Measurements from ENCODE around the gene XXYLT1. TPM values are rescaled to one million over a fixed set of nuclear protein-coding genes. Genes with fewer than 3 reads are reported as not detected.

The XXYLT1 gene
- polyA plus RNA-seq, 1 donor (not counting 4 experiments of a cell fraction or from before 2014, with no cell fraction given): 11.1 TPM

GRCh38 chr3:195177422-195178123 lies 93.4 kb downstream of the XXYLT1 start:
- Histone ChIP-seq H3K4me3 (ENCODE audit: control insufficient read depth in 2 of 3, extremely low read depth in 1 of 3, insufficient read depth in 2 of 3, low read depth in 1 of 3, low read length in 3 of 3) (no peak overlapping the region), H3K27me3 (ENCODE audit: control insufficient read depth, extremely low read depth, insufficient read depth, low read length) (no peaks in the 10 kb centered on the region), H3K27ac (ENCODE audit: control insufficient read depth, insufficient read depth, low read length) (no peak overlapping the region), H3K79me2 (ENCODE audit: control insufficient read depth, insufficient read depth, low read length) (no peaks in the 10 kb centered on the region), H3K9ac (ENCODE audit: control insufficient read depth, extremely low read depth, insufficient read depth, low read length) (no peak overlapping the region), H4K20me1 (ENCODE audit: control insufficient read depth, extremely low read depth, insufficient read depth, low read length) (no peaks in the 10 kb centered on the region), H3K4me2 (ENCODE audit: control insufficient read depth, extremely low read depth, insufficient read depth, low read depth, low read length) (no peak overlapping the region), H3K36me3 (ENCODE audit: control insufficient read depth in 2 of 2, extremely low read depth in 1 of 2, insufficient read depth in 2 of 2, low read length in 2 of 2) (peaks cover 0 to 2% of the 10 kb centered on the region in 2 experiments), H3K4me1 (ENCODE audit: control insufficient read depth, extremely low read depth, insufficient read depth, low read length) (peaks cover 13% of the 10 kb centered on the region), H2AFZ (ENCODE audit: control insufficient read depth, low read length) (no peak overlapping the region), H3K9me3 (ENCODE audit: control insufficient read depth, low read depth, low read length) (no peaks in the 10 kb centered on the region), H3K9me1 (ENCODE audit: control insufficient read depth, extremely low read depth, insufficient read depth, low read length) (no peaks in the 10 kb centered on the region)
- FAIRE-seq (no peak), DNase-seq (ENCODE audit: low read depth, low spot score) (no peak)
- dilution Hi-C loops (cut with MboI; ENCODE audit: extremely low pct_ligation_motif_present, low sequenced_read_pairs): no loop called here
- TF ChIP-seq EZH2 (IDR thresholded peaks at IDR 0.05; ENCODE audit: low read length): no peak
- TF ChIP-seq, protein P1, sequence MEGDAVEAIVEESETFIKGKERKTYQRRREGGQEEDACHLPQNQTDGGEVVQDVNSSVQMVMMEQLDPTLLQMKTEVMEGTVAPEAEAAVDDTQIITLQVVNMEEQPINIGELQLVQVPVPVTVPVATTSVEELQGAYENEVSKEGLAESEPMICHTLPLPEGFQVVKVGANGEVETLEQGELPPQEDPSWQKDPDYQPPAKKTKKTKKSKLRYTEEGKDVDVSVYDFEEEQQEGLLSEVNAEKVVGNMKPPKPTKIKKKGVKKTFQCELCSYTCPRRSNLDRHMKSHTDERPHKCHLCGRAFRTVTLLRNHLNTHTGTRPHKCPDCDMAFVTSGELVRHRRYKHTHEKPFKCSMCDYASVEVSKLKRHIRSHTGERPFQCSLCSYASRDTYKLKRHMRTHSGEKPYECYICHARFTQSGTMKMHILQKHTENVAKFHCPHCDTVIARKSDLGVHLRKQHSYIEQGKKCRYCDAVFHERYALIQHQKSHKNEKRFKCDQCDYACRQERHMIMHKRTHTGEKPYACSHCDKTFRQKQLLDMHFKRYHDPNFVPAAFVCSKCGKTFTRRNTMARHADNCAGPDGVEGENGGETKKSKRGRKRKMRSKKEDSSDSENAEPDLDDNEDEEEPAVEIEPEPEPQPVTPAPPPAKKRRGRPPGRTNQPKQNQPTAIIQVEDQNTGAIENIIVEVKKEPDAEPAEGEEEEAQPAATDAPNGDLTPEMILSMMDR (optimal IDR thresholded peaks at IDR 0.05 in 1 of 3, IDR thresholded peaks at IDR 0.05 in 1 of 3, conservative IDR thresholded peaks at IDR 0.05 in 1 of 3; ENCODE audit: extremely low read depth in 1 of 3, insufficient read depth in 2 of 3, low read length in 3 of 3): no peak

GRCh38 chr3:195176776-195177175 lies 94.2 kb downstream of the XXYLT1 start:
- H3K4me3 ChIP-seq (ENCODE audit: control insufficient read depth in 2 of 3, extremely low read depth in 1 of 3, insufficient read depth in 2 of 3, low read depth in 1 of 3, low read length in 3 of 3): no peak overlapping the region
- H3K9me1 ChIP-seq (ENCODE audit: control insufficient read depth, extremely low read depth, insufficient read depth, low read length): no peaks in the 10 kb centered on the region
- no peak for TF ChIP-seq EZH2 (IDR thresholded peaks at IDR 0.05; ENCODE audit: low read length)
- TF ChIP-seq, protein P1 (optimal IDR thresholded peaks at IDR 0.05 in 1 of 3, IDR thresholded peaks at IDR 0.05 in 1 of 3, conservative IDR thresholded peaks at IDR 0.05 in 1 of 3; ENCODE audit: extremely low read depth in 1 of 3, insufficient read depth in 2 of 3, low read length in 3 of 3): no peak
- H3K9ac ChIP-seq (ENCODE audit: control insufficient read depth, extremely low read depth, insufficient read depth, low read length): no peak overlapping the region
- dilution Hi-C loops (cut with MboI; ENCODE audit: extremely low pct_ligation_motif_present, low sequenced_read_pairs): no loop called here
- H3K27me3 ChIP-seq (ENCODE audit: control insufficient read depth, extremely low read depth, insufficient read depth, low read length): no peaks in the 10 kb centered on the region
- no peak for FAIRE-seq
- no peaks in the 10 kb centered on the region for H4K20me1 ChIP-seq (ENCODE audit: control insufficient read depth, extremely low read depth, insufficient read depth, low read length)
- no peak overlapping the region for H2AFZ ChIP-seq (ENCODE audit: control insufficient read depth, low read length)
- H3K4me2 ChIP-seq (ENCODE audit: control insufficient read depth, extremely low read depth, insufficient read depth, low read depth, low read length): no peak overlapping the region
- H3K9me3 ChIP-seq (ENCODE audit: control insufficient read depth, low read depth, low read length): no peaks in the 10 kb centered on the region
- no peak for DNase-seq (ENCODE audit: low read depth, low spot score)
- no peak overlapping the region for H3K27ac ChIP-seq (ENCODE audit: control insufficient read depth, insufficient read depth, low read length)
- H3K79me2 ChIP-seq (ENCODE audit: control insufficient read depth, insufficient read depth, low read length): no peaks in the 10 kb centered on the region
- peaks cover 12% of the 10 kb centered on the region for H3K4me1 ChIP-seq (ENCODE audit: control insufficient read depth, extremely low read depth, insufficient read depth, low read length)
- H3K36me3 ChIP-seq (ENCODE audit: control insufficient read depth in 2 of 2, extremely low read depth in 1 of 2, insufficient read depth in 2 of 2, low read length in 2 of 2): peaks cover 0 to 2% of the 10 kb centered on the region in 2 experiments
